Activated CD8-positive, alpha-beta memory T cell treated with anti-CD3 and anti-CD28 coated beads, Interleukin-2, amount 50 U/mL, for 24 hours (primary cell): ENCODE measurements around the gene PLCB1.
"Not testable (repeated sequence)": the region's sequence is repeated elsewhere in the genome, so short reads cannot be mapped to it uniquely, and the experiment has no call there.

ENCODE experiments used
- DNase-seq: peaks from one replicate; pipeline ENCODE4 v3.0.0-alpha.2; 2020; ENCODE audit errors: extremely low read depth

PLCB1 gene

DNA sequence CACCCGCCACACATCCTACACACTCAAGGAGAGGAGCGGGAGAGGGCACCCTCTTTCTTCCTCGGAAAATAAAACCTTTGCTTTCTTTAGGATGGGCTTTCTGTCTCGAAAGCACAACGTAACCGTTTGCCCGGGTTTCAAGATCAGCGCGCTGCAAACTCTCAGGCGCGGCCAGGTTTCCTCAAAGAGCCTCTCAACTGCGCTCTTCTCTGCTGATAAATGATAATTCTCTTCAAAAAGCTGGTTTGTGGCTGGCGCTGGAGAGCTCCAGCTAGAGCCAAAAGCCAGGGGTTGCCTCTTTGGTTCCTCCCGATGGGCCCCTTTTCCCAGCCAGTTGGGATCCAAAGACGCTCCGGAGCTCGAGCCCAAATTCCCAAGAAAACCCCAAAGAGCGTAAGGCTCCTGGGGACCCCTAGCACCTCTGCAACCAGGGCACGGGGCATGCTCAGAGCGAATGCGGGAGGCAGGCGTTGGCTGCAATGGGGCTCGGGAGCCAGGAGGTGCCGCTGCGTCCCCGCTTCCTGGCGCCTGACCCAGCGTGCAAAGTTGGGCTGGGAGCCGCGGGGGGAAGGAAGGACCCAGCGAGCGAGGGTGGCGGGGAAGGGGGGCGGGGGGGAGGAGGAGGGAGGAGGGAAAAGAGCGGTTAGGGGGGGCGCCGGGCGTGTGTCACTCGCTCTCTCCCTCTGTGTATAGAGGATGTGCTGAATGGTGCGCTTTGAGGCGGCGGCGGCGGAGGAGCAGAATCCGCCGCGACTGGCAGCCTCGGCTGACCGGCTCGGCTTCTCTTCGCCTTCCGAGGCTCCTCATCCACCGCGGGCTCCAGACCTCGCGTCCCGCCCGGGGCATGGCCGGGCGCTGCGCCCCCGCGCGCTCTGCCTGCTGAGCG is at the start of gene PLCB1:
Gene PLCB1, plus strand, starts transcription at position 669 of the 886 bp plus-strand sequence. CDS start 386 bp downstream, outside the sequence.
- peak; percentile 34 for DNase-seq

DNA sequence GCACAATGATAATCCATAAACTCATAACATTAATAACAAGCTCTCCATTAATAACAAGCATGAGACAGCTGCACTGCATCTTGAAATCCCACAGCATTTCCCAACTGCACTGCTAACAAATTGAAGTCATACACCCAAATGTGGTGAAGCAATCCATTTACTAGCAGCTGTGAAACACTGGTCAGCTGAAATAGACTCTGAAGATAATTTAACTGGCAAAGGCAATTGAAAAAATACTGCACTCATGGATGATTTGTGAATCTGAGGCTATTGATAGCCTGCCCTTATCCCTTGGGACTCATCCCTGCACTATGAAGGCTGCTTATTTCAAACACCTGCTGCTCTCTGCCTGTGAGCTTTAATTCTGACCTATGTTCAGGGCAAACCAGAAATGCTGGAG is 49.1 kb upstream of the PLCB1 start:
- DNase-seq: no peak

DNA sequence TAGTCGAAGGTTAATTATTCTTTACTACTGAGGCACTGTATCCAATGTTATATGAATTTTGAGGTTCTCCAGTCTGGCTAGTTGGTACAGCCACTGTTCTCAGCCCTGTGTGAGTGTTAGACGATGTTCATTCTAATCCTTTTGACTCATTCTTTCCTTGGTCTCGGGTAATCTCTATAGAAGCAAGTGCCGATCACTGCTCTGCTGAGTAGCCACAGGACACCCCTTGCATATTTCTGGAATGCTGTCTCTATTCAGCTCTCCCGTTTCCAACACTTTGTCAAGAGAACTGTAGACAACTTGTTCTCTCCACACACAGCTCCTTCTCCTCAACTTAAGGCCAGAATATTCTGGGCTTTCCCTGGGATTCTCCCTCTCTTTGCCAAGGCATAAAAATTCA is 42.4 kb upstream of the PLCB1 start:
- no peak for DNase-seq

DNA sequence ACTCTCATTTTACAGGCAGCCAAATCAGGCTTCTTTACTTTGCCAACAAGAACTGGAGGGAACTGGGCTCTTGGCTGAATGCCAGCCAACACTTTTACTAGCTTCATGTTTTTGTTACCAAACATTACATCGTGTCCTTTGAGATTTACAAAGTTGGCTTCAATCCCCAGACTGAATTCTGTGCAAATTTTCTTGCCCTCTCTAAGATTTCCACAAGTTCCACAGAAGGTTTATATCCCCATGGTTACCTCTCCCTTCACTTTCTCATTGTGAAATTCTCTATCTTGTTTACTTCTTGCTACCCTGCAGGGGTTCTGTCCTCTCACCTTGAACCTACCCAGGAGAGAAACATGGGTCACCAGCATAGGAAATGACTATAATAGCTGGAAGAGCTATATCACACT is 37.6 kb upstream of the PLCB1 start:
- no peak for DNase-seq

DNA sequence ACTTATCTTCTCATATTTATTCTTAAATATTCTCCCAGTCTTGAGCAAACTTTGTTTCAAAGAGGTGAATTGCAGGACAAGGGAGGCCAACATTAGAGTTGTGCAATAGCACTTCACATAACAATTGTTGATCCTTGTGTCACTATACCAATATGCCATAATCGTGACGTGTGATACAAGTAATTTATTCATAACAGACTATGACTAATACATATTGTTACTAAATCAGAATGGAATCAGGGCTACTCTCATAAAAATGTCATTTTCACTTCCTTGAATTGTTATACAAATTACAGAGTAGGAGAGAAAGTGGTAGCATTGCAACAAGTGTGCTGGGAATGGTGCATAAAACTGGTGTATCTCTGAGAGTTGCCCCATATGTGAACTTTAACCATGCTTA is 37.2 kb upstream of the PLCB1 start:
- DNase-seq: no peak

DNA sequence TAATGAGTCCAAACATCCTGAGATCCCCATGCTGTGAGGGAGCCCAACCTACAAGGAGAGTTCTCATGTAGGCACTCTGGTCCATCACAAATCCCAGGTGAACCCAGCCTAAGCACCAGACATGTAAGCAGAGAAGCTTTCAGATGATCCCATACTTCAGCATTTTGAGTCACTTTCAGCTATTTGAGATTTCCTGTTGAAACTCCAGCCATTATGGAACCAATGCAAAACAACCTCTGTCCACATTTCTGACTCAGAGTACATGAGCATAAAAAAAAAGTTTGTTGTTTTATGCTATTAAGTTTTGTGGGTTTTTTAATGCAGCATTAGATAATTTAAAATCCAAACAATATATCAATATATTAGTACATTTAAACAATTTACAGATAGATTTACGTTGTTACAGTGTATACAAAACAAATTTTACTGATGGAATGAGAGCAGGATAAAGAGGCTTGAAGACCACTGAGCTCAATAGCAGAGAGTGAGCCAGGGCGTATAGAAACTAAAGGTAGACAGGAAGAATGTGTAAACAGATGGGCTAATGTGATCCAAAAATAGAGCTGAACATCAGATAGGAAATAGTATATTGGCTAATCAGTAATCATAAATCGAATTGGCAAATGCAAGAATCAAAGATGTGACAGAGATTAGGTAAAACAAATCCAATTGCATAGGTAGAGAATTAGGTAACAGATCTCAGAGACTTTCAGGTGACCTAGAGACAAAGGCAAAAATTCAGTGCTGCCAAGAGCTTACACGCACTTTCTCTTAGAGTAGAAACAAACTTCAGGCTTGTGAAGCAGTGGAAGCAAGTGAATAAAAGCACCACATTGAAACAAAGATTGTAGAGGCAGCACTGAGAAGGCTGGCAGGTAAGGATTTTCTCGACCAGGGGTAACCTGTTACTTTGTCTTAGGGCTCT is 36.2 kb upstream of the PLCB1 start:
- no peak for DNase-seq

DNA sequence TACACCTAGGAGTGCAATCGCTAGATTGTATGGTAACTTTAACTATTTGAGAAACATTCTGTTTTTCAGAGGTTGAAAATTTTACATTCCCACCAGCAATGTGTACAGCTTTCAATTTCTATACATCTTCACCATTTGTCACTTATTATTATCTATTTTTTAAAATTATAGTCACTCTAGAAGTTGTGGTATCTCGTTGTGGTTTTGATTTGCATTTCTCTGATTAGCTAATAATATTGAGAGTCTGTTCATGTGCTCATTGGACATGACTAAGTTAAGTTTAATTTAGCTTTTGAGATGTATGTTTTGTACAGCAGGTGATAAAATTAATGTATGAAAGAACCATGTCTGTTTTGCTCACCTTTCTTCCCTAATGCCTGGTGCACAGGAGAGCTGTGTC is 34.8 kb upstream of the PLCB1 start:
- DNase-seq: no peak

DNA sequence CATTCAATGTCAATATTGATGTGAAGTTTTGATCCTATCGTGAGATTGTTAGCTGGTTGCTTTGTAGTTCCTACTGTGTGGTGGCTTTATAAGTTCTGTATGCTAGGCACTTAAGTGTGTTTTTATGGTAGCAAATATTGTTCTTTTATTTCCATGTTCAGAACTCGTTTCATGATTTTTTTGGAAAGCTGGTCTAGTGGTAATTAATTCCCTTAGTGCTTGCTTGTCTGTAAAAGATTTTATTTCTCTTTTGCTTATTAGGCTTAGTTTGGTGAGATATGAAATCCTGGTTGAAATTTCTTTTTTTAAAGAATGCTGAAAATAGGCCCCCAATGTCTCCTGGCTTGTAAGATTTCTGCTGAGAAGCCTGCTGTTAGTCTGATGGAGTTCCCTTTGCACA is 27.8 kb upstream of the PLCB1 start:
- DNase-seq: no peak

DNA sequence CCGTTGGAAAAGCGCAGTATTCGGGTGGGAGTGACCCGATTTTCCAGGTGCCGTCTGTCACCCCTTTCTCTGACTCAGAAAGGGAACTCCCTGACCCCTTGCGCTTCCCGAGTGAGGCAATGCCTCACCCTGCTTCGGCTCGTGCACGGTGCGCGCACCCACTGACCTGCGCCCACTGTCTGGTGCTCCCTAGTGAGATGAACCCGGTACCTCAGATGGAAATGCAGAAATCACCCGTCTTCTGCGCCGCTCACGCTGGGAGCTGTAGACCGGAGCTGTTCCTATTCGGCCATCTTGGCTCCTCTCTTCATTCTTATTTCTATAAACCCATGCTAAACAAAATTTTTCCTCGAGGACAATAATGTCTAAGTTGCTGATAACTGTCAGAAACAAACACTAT is 17.5 kb upstream of the PLCB1 start:
- not testable (repeated sequence) for DNase-seq

DNA sequence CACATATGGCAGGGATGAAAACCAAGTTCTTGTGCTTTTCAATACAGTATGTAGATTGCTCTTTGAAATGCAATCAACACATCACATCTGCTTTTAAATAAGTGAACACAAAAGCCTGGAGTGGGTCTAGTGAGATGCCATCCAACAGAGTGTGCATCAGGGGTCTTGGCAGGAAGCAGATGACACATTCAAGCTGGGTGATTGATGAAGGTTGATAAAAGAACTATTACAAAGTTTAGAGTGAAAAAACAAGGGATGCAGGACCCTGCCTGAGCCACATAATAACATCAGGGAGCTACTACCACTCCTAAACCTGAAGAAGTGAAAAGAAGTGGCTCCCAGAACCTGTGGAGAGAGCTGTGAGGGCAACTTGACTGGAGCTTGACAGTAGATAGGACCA is 16.6 kb upstream of the PLCB1 start:
- DNase-seq: no peak

DNA sequence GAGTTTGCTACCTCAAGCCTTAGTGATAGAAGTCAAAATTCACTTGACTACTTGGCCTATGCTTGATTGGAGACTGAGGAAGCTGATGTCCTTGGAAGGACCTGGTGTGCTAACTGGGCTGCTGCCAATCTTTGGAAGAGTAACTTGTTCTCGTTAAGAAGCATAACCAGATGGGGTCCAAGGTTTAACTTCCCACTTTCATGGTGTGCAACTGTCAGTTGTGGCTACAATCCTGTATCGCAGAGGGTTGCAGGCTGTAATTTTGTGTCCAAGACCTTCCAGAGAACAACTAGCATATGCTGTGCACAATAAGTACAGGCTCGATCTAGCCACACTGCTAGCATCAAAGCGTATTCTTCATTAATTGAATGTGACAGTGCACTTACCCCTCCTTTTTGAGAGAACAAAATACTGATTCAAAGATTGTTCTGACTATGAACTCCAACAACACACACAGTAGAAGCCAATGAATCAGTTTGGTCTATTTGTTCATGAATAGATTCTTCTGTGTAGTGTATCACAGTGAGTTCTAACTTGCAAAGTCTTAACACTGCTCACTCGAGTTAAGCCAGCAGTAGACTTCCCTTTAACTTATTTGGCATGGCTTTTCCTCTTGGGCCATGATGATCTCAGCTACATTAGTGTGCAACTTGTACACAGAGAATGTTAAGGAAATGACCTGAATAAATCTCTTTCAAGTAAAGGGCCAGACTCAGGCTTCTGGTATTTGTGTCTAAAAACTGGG is 15.8 kb upstream of the PLCB1 start:
- DNase-seq: no peak

DNA sequence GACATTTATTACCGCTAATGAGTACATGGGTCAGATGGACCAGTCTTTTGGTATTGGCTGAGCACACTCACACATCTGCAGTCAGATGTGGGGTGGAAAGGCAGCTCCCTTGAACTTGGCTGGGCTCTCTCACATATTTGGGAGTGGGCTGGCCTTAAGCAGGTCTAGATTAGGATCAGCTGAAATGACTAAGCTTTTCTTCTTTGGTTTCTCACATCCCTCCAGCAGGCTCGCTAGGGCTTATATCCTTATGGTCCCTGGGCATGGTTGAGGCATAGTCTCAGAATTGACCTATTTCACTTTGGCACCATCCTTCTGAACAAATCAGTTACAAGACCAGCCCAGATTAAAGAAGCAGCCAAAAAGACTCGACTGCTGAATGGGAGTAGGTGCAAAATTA is 14.4 kb upstream of the PLCB1 start:
- no peak for DNase-seq

DNA sequence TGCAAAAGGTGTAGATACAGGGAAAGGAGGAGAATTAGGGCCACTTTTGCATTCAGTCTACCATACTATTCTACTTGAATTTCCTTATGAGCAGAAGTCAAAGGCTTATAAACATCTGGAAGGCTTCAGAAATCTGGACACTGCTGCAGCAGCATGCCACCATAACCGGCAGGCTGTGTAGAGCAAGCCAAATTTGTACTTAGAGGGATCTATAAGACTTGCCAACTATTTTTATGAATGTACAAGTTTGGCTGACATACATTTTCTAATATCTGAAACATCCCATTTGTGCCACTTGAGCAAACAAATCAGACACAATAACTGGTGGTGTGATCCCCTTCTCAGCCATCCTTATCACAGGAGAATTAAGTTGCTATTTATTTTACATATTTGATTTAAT is 14.0 kb upstream of the PLCB1 start:
- no peak for DNase-seq

DNA sequence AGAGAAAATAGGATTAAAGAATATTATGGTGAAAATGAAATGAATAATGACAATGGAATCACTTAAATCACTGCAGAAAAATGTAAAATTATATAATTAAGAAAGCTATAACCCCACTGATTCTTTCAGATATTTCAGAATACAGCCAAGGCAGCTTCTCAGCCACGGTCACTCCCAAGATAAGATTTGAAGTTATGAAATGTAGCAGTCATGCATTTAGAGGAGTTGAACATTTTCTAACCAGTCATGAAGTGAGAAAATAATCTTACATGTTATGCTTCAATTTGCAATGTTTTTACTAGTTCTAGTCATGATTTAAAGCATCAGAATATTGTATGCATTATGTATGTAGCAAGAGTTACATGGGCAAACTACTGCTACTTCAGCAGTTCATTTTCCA is 13.3 kb upstream of the PLCB1 start:
- no peak for DNase-seq

DNA sequence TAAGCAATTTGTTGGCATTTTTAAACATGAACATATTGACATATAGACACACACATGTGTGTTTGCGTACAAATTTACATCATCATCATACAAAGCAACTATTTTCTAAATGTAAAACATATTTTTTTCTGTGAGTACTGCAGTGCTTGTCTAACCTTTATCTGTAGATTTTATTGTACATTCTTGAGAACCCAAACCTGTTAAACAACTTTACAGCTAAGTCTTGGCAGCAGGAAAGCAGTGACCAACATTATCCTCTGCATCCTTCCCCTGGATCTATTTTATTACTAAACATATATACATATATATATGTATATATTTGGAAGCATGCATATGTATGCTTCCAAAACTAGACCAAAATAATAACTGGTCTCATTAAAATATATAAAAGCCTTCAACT is 10.4 kb upstream of the PLCB1 start:
- DNase-seq: no peak

DNA sequence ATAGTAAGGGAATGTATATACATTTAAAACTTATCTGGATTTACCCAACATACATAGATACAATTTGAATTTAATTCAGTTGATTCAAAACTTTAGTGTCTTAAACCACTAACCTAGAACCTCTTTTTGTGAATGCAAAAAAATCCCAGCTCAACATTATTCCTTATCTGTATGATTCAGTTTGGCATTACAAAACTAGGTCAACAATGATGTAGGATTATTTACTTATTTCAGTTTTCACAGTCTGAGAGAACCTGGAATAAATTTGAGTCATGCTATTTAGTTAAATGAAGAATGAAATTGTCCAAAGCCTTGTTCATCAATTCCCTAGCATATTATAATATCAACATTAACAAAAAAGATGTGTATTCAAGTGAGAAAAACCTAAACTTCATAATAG is 7.4 kb upstream of the PLCB1 start:
- no peak for DNase-seq

DNA sequence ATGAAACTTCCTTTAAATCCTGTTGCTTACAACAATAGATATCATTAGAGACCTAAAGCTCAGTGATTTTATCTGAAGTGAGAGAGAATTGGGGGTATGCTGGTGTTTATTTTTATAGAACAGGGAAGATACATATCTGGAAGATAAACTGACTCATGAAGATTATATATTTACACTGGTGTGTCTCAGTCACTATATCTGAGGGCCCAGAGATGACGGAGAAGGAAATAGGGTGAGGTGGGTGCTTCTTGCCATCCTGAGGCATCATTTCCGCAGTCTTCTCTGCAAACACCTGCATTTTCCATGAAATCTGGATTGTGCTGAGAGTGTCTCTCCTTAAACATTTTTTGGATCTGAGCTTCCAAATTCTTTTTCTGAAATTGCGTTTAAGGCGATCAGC is 5.9 kb upstream of the PLCB1 start:
- no peak for DNase-seq

DNA sequence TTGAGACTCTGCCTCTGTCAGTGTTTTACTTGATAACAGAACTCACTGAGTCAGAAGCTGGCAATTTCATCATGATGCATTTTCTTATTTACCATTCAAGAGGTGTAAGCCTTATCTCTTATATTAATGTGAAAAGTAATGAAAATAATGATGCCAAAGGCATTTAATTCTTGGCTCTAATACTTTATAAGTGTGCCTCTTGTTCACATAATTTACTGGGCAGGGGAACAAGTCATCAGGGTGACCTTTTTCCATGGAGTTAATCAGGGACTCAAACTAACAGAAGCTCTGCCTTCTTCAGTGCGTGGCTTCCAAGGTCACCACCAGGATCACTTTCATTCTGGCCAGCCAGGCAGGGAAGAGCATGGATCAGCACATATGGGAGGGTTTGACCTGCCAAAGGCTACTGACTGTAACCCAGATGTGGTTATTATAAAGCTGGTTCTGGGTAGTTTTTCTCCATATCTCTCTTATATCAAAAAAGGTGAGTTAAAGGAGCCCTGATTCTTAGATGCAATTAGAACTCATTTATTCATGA is 5.2 kb upstream of the PLCB1 start:
- DNase-seq: no peak

DNA sequence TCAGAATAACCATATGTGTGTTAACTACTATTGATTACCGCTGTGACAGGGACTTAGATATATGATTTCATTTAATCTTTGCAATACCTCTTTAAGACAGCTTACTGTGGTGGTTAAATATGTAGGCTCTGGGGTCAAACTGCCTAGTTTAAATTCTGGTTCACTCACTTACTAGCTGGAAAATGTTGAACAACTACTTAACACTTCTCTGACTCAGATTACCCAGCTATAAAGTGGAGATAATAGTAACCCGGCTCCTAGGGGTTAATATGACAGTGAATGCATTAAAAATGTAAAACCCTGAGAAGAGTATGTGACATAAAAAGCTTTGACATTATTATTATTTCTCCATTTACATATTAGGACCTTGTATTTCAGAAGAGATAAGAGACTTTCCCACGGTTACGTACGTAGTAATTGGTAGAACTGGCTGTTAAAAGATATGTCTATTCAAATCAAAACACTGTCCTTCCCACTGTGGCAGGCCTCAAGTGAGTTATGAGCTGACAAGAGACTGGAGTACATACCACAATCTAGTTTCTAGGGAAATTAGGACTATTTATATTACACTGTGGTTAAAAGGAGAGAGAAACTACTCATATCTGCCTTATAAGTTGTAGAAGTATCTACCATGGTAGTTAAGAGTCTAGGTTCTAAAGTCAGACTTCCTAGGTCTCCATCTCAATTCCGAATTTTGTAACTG is 4.4 kb upstream of the PLCB1 start:
- DNase-seq: no peak

DNA sequence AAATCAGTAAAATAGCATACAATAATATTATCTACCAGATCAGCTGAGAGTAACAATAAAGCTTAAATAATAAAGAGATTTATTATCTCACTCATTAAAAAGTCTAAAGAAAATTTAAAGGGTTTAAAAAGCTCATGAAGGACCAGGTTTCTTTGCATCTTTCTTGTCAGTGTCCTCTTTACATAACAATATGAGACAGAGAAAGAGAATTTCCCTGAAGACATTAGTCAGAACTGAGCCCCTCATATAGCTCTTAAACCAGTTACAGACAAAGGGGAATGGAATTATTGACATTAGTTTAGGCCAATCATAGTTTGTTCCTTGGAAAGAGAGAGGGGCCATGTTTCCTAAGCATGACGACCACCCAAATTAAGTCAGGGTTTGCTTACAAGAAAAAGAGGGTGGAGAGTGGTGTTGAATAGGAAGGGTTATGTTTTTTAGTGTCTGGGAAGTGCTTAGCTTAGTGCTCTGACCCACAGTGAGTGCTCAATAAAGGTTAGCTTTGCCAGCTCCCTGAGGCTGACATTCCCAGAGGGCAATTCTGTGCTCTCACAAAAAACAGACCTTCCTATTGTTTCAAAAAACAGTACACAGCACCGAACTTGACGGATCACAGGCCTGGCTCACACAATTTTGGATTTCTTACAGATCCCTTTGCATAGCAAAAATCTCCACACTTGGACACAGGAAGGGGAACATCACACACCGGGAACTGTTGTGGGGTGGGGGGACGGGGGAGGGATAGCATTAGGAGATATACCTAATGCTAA is 3.6 kb upstream of the PLCB1 start:
- no peak for DNase-seq
